Right lobe of liver (tissue), 6 donors: ENCODE data around the gene GBP3. TPM values are rescaled to one million over a fixed set of nuclear protein-coding genes. Genes with fewer than 3 reads are reported as not detected.

Source experiments
- ATAC-seq, 4 donors: fragments of 200-7000 bp; cut with Tn5 transposase; one replicate each; pipeline ENCODE4 v1.9.1; 2020; ENCODE audit warnings: mild to moderate bottlenecking in 4 of 4, moderate library complexity in 4 of 4
- DNase-seq, 3 donors: peaks; one replicate each; pipeline ENCODE4 v3.0.0-alpha.2; 2020
- H3K27ac ChIP-seq, 3 donors: fragments of 200-600 bp; one replicate each; pipeline ENCODE4 v1.8.0; 2022
- H3K27me3 ChIP-seq, 2 donors: fragments of 200-600 bp; one replicate each; pipeline ENCODE4 v1.8.0; 2022
- H3K36me3 ChIP-seq, 4 donors: fragments of 200-600 bp; sonication (generic) in 1 of 4; one replicate each; pipeline versions ENCODE4 v1.5.1 to v1.8.0; 2017 to 2022; ENCODE audit warnings: control low read depth in 1 of 4
- H3K4me1 ChIP-seq, 4 donors: fragments of 200-600 bp; sonication (generic) in 1 of 4; one replicate each; pipeline versions ENCODE4 v1.5.1 to v1.8.0; 2017 to 2022; ENCODE audit warnings: control low read depth in 1 of 4
- H3K4me3 ChIP-seq, 3 donors: fragments of 200-600 bp; one replicate each; pipeline ENCODE4 v1.8.0; 2022
- H3K9me3 ChIP-seq, 4 donors: fragments of 200-600 bp; sonication (generic) in 1 of 4; one replicate each; pipeline versions ENCODE4 v1.5.1 to v1.8.0; 2017 to 2022; ENCODE audit warnings: control low read depth in 1 of 4
- CTCF ChIP-seq, 4 donors: fragments of 200-600 bp in 3 of 4; fragments of 450-650 bp in 1 of 4; IDR thresholded peaks; one replicate each; pipeline versions ENCODE4 v1.5.1 to v1.8.0; 2016 to 2022; ENCODE audit warnings: antibody characterized with exemption in 4 of 4, mild to moderate bottlenecking in 2 of 4
- POLR2A ChIP-seq: fragments of 450-650 bp; IDR thresholded peaks from one replicate; pipeline ENCODE4 v1.6.1; 2017; ENCODE audit warnings: antibody characterized with exemption, mild to moderate bottlenecking
- WGBS: methylation state at CpG from one replicate; pipeline ENCODE4 v1.1.6; 2018; ENCODE audit warnings: low coverage, low lambda C conversion rate; ENCODE audit not compliant: insufficient coverage; ENCODE audit errors: missing lambda C conversion rate; 5-methylcytosine and 5-hydroxymethylcytosine counted together
- intact Hi-C, 2 donors: fragments of 100-400 bp; cut with DNase I; formaldehyde crosslinking; loops; one replicate each; pipeline versions ENCODE4 v1.11.2 to v1.14.1; 2022
- long read RNA-seq: library from polyadenylated mRNA; unstranded; transcript quantifications from one replicate; pipeline ENCODE4 v2.0.0, GENCODE V29; 2019
- total RNA-seq, 6 experiments: library from RNA; depleted of rRNA in 2 of 6; stranded (reverse); fragments of >200 nt in 2 of 6; fragmentation: NEBNext Ultra II Directional in 3 of 6; extraction: Animal tissue kit (Norgen Biotek cat#: 25700) in 3 of 6; gene quantifications; one replicate each; pipeline versions ENCODE4 v1.1.0 to v1.2.4, GENCODE V29; 2016 to 2023
- donor health status: DM: no; HTN: yes; CAD: no.
- donor health status: DM: no; HTN: no; CAD: no.
- donor health status: DM: no; HTN: no; CAD: no.
- donor health status: DM: no; HTN: yes; CAD: no.
- donor health status: DM: no; HTN: yes; CAD: no.

GBP3 gene
- 10 to 100 TPM in 4 of 6 experiments, 1 to 10 TPM in 2; 4.3 to 24.6 (median 11.7) TPM for total RNA-seq
- long read RNA-seq, partial matches to known transcripts, result 1 of 1 reads
- long read RNA-seq, other reads (novel, unspliced or antisense), result 0 of 1 reads

- no peak for DNase-seq
- peaks cover 0 to 7% (median 0%) of the 10 kb centered on the region in 4 donors for H3K36me3 ChIP-seq
- peak within 1 kb of the TSS; percentile 89 to 90 (median 89) for H3K27ac ChIP-seq
- peak within 1 kb of the TSS; percentile 38 to 60 (median 51) for H3K4me3 ChIP-seq
- ATAC-seq, result peak; percentile 86 to 95 (median 90)
- TF ChIP-seq CTCF (IDR thresholded peaks at IDR 0.05) (no peak), POLR2A (peak; percentile 31)
- no peaks in the 10 kb centered on the region for H3K27me3 ChIP-seq
- intact Hi-C loops, result no loop called here
- peaks cover 0 to 4% (median 0%) of the 10 kb centered on the region in 4 donors for H3K4me1 ChIP-seq
- no peaks in the 10 kb centered on the region for H3K9me3 ChIP-seq
- 0% methylated on average over 5 of the region's 5 CpGs for WGBS
Observed at GRCh38 chr1:89022167-89022959, at the start of gene GBP3. Gene GBP3, minus strand, starts transcription at chr1:89022866. Its CDS starts 2,145 bp downstream, at chr1:89020721.

- no peak for TF ChIP-seq POLR2A
- TF ChIP-seq CTCF (IDR thresholded peaks at IDR 0.05), result no peak
- Histone ChIP-seq H3K27me3 (no peaks in the 10 kb centered on the region), H3K9me3 (no peaks in the 10 kb centered on the region), H3K27ac (peak overlapping the region in 2 of 3 donors; percentile 52 to 64), H3K4me1 (peaks cover 0 to 11% (median 0%) of the 10 kb centered on the region in 4 donors), H3K36me3 (no peaks in the 10 kb centered on the region), H3K4me3 (peak overlapping the region in 1 of 3 donors; percentile 7)
- ATAC-seq (peak in 2 of 4 donors; percentile 6 to 26), DNase-seq (no peak)
- 69% methylated on average over 1 of the region's 1 CpG for WGBS
- intact Hi-C loops, result no loop called here
Observed at GRCh38 chr1:89070509-89070908, 47.8 kb upstream of the GBP3 start.

DNA sequence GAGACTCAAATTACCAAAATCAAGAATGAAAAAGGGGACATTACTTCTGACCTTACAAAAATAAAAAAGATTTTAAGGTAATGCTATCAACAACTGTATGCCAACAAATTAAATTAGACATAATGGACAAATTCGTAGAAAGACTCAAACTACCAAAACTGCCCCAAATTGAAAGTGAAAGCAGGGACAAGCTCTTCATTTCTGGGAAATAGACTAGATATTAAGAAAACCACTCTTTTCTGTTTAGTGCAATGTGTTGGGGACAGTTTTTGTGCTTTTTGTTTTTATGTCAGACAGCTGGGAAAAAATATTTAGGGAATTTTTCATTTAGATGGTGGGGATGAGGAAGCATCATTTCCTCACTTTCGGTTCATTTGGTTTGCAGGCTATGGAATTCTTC, 47.3 kb upstream of the GBP3 start:
- H3K9me3 ChIP-seq, result no peaks in the 10 kb centered on the region
- peak overlapping the region; percentile 52 to 77 (median 64) for H3K27ac ChIP-seq
- H3K4me3 ChIP-seq, result peak overlapping the region; percentile 7 to 26 (median 22)
- DNase-seq (no peak), ATAC-seq (peak; percentile 7 to 38 (median 26))
- TF ChIP-seq CTCF (IDR thresholded peaks at IDR 0.05) (no peak), POLR2A (no peak)
- H3K4me1 ChIP-seq, result peaks cover 0 to 11% (median 0%) of the 10 kb centered on the region in 4 donors
- WGBS, result 23% methylated on average over 2 of the region's 2 CpGs
- H3K36me3 ChIP-seq, result no peaks in the 10 kb centered on the region
- intact Hi-C loops, result no loop called here
- H3K27me3 ChIP-seq, result no peaks in the 10 kb centered on the region

GRCh38 chr1:89068291-89068690, 45.6 kb upstream of the GBP3 start:
- intact Hi-C loops, result no loop called here

More at GRCh38 chr1:89068291-89068690, 45.6 kb upstream of the GBP3 start:
- Histone ChIP-seq H3K4me1 (peaks cover 0 to 11% (median 3%) of the 10 kb centered on the region in 4 donors), H3K4me3 (no peak overlapping the region), H3K27ac (peak overlapping the region in 2 of 3 donors; percentile 64 to 77), H3K36me3 (no peaks in the 10 kb centered on the region), H3K9me3 (no peaks in the 10 kb centered on the region), H3K27me3 (no peaks in the 10 kb centered on the region)
- ATAC-seq (peak; percentile 54 to 64 (median 56)), DNase-seq (peak; percentile 76 to 89 (median 77))
- TF ChIP-seq CTCF (IDR thresholded peaks at IDR 0.05) (no peak), POLR2A (no peak)
